ENCODE data around the gene GNB2.

GNB2 gene

DNA sequence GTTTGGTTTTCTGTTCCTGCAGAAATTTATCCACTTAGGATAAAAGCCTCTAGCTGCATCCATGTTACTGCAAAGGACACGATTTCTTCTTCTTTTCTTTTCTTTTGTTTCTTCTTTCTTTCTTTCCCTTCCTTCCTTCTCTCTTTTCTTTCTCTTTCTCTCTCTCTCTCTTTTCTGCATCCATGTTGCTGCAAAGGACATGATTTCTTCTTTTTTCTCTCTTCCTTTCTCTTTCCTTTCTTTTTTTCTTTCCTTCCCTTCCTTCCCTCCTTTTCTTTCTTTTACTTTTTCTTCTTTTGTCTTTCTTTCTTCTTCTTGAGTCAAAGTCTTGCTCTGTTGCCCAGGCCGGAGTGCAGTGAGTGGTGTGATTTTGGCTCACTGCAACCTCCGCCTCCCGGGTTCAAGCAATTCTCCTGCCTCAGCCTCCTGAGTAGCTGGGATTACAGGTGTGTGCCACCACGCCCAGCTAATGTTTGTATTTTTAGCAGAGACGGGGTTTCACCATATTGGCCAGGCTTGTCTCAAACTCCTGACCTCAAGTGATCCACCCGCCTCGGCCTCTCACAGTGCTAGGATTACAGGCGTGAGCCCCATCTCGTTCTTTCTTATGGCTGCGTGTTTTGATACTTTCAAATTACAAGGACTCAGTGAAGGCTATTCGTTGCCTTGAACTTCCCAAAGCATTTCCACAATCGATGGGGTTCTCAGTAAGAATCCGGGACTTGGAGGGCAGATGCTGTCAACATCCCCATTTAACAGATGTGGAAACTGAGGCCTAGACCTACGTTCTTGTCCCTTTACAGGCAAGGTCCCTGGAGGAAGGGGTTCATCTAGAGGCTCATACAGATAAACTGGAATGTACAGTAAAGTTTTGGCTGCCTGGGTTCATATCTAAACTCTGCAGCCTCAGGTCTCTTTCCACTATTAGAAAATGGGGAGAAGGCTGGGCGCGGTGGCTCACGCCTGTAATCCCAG lies 1.9 kb upstream of the GNB2 start:
- Histone ChIP-seq H3K27ac (no peak overlapping the region), H4K20me1 (ENCODE audit: insufficient read depth) (no peaks in the 10 kb centered on the region), H3K4me1 (ENCODE audit: low read depth, poor library complexity, severe bottlenecking) (peaks cover 12% of the 10 kb centered on the region), H3K79me2 (ENCODE audit: insufficient read depth, low read depth) (peaks cover 13% of the 10 kb centered on the region), H3K4me2 (no peak overlapping the region), H3K27me3 (ENCODE audit: insufficient read depth, low read depth) (peaks cover 49% of the 10 kb centered on the region), H3K4me3 (IDR thresholded peaks at IDR 0.05; ENCODE audit: insufficient read depth, low read depth, low read length) (no peak overlapping the region), H3K36me3 (ENCODE audit: insufficient read depth) (no peaks in the 10 kb centered on the region), H2AFZ (ENCODE audit: low read depth) (no peak overlapping the region), H3K9ac (no peak overlapping the region)
- TF ChIP-seq, protein P1, sequence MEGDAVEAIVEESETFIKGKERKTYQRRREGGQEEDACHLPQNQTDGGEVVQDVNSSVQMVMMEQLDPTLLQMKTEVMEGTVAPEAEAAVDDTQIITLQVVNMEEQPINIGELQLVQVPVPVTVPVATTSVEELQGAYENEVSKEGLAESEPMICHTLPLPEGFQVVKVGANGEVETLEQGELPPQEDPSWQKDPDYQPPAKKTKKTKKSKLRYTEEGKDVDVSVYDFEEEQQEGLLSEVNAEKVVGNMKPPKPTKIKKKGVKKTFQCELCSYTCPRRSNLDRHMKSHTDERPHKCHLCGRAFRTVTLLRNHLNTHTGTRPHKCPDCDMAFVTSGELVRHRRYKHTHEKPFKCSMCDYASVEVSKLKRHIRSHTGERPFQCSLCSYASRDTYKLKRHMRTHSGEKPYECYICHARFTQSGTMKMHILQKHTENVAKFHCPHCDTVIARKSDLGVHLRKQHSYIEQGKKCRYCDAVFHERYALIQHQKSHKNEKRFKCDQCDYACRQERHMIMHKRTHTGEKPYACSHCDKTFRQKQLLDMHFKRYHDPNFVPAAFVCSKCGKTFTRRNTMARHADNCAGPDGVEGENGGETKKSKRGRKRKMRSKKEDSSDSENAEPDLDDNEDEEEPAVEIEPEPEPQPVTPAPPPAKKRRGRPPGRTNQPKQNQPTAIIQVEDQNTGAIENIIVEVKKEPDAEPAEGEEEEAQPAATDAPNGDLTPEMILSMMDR (conservative IDR thresholded peaks at IDR 0.05; ENCODE audit: low read depth, low read length), result no peak

DNA sequence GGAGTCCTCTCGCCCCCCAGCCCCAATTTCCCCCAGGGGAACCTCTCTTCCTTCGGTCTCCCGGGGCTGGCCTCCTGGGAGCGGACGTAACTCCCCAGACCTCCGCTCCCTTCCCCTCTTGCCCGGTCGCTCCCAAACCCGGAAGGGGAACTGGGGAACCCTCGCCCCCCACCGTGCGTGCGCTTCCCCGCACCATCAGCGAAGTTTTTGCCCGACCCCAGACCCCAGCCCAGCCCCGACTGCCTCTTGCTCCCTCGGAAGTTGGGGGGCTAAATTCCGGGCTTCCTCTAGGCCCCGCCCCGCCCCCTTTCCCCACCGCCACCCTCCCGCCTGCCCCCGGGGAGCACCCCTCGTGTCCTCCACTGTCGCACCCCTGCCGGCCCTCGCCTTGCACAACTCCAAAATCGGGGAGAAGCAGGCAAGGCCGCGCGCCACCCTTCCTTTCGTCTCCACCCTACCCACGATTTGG lies 436 bp downstream of the GNB2 start:
- H4K20me1 ChIP-seq (ENCODE audit: insufficient read depth), result no peaks in the 10 kb centered on the region
- H3K4me3 ChIP-seq (IDR thresholded peaks at IDR 0.05; ENCODE audit: insufficient read depth, low read depth, low read length), result no peak overlapping the region
- H3K4me1 ChIP-seq (ENCODE audit: low read depth, poor library complexity, severe bottlenecking), result peaks cover 13% of the 10 kb centered on the region
- peak overlapping the region; percentile 90 for H2AFZ ChIP-seq (ENCODE audit: low read depth)
- peak overlapping the region; percentile 79 for H3K4me2 ChIP-seq
- no peaks in the 10 kb centered on the region; the same call in 1 of the 2 replicates for H3K36me3 ChIP-seq (ENCODE audit: insufficient read depth)
- TF ChIP-seq, protein P1 (conservative IDR thresholded peaks at IDR 0.05; ENCODE audit: low read depth, low read length), result no peak
- H3K79me2 ChIP-seq (ENCODE audit: insufficient read depth, low read depth), result peaks cover 19% of the 10 kb centered on the region
- H3K9ac ChIP-seq, result peak overlapping the region; percentile 87
- H3K27me3 ChIP-seq (ENCODE audit: insufficient read depth, low read depth), result peaks cover 28% of the 10 kb centered on the region; the same call in 1 of the 2 replicates
- H3K27ac ChIP-seq, result peak overlapping the region; percentile 37; the same call in 1 of the 2 replicates

GRCh38 chr7:100674411-100675104 lies 1.0 kb downstream of the GNB2 start:
- H3K27ac ChIP-seq, result peak overlapping the region; percentile 37; the same call in 1 of the 2 replicates
- no peak overlapping the region for H3K4me3 ChIP-seq (IDR thresholded peaks at IDR 0.05; ENCODE audit: insufficient read depth, low read depth, low read length)
- peak overlapping the region; percentile 90 for H2AFZ ChIP-seq (ENCODE audit: low read depth)
- H3K36me3 ChIP-seq (ENCODE audit: insufficient read depth), result peaks cover 3% of the 10 kb centered on the region; the same call in 1 of the 2 replicates
- H3K4me1 ChIP-seq (ENCODE audit: low read depth, poor library complexity, severe bottlenecking), result peaks cover 13% of the 10 kb centered on the region
- peaks cover 22% of the 10 kb centered on the region; the same call in 1 of the 2 replicates for H3K27me3 ChIP-seq (ENCODE audit: insufficient read depth, low read depth)
- TF ChIP-seq, protein P1 (conservative IDR thresholded peaks at IDR 0.05; ENCODE audit: low read depth, low read length), result no peak
- peak overlapping the region; percentile 87 for H3K9ac ChIP-seq
- H3K4me2 ChIP-seq, result peak overlapping the region; percentile 79
- no peaks in the 10 kb centered on the region for H4K20me1 ChIP-seq (ENCODE audit: insufficient read depth)
- H3K79me2 ChIP-seq (ENCODE audit: insufficient read depth, low read depth), result peaks cover 19% of the 10 kb centered on the region

DNA sequence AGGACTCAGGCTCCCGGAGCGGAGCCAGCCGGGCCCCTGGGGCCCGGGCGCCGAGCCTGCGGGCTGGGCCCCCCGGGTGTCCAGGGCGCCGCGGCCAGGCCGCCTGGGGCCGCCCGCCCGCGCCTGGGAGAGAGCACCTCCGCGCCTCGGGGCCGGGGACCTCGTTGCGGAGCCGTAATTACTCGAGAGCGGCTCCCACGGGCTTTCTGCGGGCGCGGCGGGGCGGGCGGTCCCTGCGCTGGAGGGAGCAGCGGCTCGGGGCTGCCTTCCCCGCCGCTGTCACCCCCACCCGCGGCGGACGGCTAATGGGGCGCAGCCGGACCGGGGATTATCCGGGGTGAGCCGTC lies 1.5 kb downstream of the GNB2 start:
- Histone ChIP-seq H3K27me3 (ENCODE audit: insufficient read depth, low read depth) (peaks cover 18% of the 10 kb centered on the region; the same call in 1 of the 2 replicates), H2AFZ (ENCODE audit: low read depth) (no peak overlapping the region), H3K36me3 (ENCODE audit: insufficient read depth) (peaks cover 3% of the 10 kb centered on the region; the same call in 1 of the 2 replicates), H3K4me1 (ENCODE audit: low read depth, poor library complexity, severe bottlenecking) (peaks cover 16% of the 10 kb centered on the region), H4K20me1 (ENCODE audit: insufficient read depth) (no peaks in the 10 kb centered on the region), H3K27ac (no peak overlapping the region), H3K9ac (peak overlapping the region; percentile 87; the same call in 1 of the 2 replicates), H3K4me2 (peak overlapping the region; percentile 54), H3K4me3 (IDR thresholded peaks at IDR 0.05; ENCODE audit: insufficient read depth, low read depth, low read length) (no peak overlapping the region), H3K79me2 (ENCODE audit: insufficient read depth, low read depth) (peaks cover 19% of the 10 kb centered on the region)
- TF ChIP-seq, protein P1 (conservative IDR thresholded peaks at IDR 0.05; ENCODE audit: low read depth, low read length), result no peak

All from KMS-11 (cell line).